Right kidney (tissue), 9 donors: ENCODE measurements around the gene AQP7.
"Not testable (repeated sequence)": the region's sequence is repeated elsewhere in the genome, so short reads cannot be mapped to it uniquely, and the experiment has no call there.

Experiments
- DNase-seq: peaks from one replicate; pipeline ENCODE4 v3.0.0-alpha.2; 2016
- long read RNA-seq, 8 donors: transcript quantifications; one replicate each; lab custom pipeline, GENCODE V29; 2026

Gene AQP7
- long read RNA-seq, donor 1, partial matches to known transcripts: 0 of 7 reads
- long read RNA-seq, donor 1, other reads (novel, unspliced or antisense): 0 of 7 reads
- long read RNA-seq, donor 2, partial matches to known transcripts: 0 of 2 reads
- long read RNA-seq, donor 2, other reads (novel, unspliced or antisense): 0 of 2 reads
- long read RNA-seq, donor 3, partial matches to known transcripts: 0 of 3 reads
- long read RNA-seq, donor 3, other reads (novel, unspliced or antisense): 0 of 3 reads
- long read RNA-seq, donor 4, transcript AQP7-204 (5 exons, 1,062 nt): major isoform, 5 of 6 reads
- long read RNA-seq, donor 4, partial matches to known transcripts: 0 of 6 reads
- long read RNA-seq, donor 4, other reads (novel, unspliced or antisense): 0 of 6 reads
- long read RNA-seq, donor 5, partial matches to known transcripts: 0 of 2 reads
- long read RNA-seq, donor 5, other reads (novel, unspliced or antisense): 0 of 2 reads
- long read RNA-seq, donor 6, partial matches to known transcripts: 0 of 2 reads
- long read RNA-seq, donor 6, other reads (novel, unspliced or antisense): 0 of 2 reads
- long read RNA-seq, donor 7, partial matches to known transcripts: 0 of 5 reads
- long read RNA-seq, donor 7, other reads (novel, unspliced or antisense): 0 of 5 reads
- long read RNA-seq, donor 8, partial matches to known transcripts: 0 of 5 reads
- long read RNA-seq, donor 8, other reads (novel, unspliced or antisense): 0 of 5 reads

- DNase-seq: not testable (repeated sequence)
These were observed at the start of gene AQP7 for GRCh38 chr9:33402371-33402770. AQP7 (minus strand) TSS chr9:33402568; CDS start chr9:33401262, 1,306 bp downstream.

- no peak for DNase-seq
These were observed 48.3 kb upstream of the AQP7 start for GRCh38 chr9:33450621-33451146.

- no peak for DNase-seq
These were observed 47.3 kb upstream of the AQP7 start for GRCh38 chr9:33449715-33450114.

- DNase-seq: peak; percentile 38
These were observed 45.6 kb upstream of the AQP7 start for GRCh38 chr9:33447799-33448553.

- DNase-seq: peak; percentile 71
These were observed 44.8 kb upstream of the AQP7 start, which contains the start of gene AQP3 for GRCh38 chr9:33446946-33447798. AQP3 (minus strand) TSS chr9:33447593; CDS start chr9:33447530, 63 bp downstream.

GRCh38 chr9:33446240-33446945, 44.0 kb upstream of the AQP7 start:
- DNase-seq: peak; percentile 67

GRCh38 chr9:33445389-33446239, 43.2 kb upstream of the AQP7 start:
- peak; percentile 43 for DNase-seq

- no peak for DNase-seq
These were observed 41.2 kb upstream of the AQP7 start for GRCh38 chr9:33443464-33444154.

- no peak for DNase-seq
These were observed 40.7 kb upstream of the AQP7 start for GRCh38 chr9:33443047-33443446.

GRCh38 chr9:33442125-33442524, 39.8 kb upstream of the AQP7 start:
- DNase-seq: no peak

- no peak for DNase-seq
These were observed 38.2 kb upstream of the AQP7 start for GRCh38 chr9:33440609-33441008.

GRCh38 chr9:33440204-33440603, 37.8 kb upstream of the AQP7 start:
- DNase-seq: no peak

GRCh38 chr9:33439731-33440130, 37.4 kb upstream of the AQP7 start:
- no peak for DNase-seq

GRCh38 chr9:33438926-33439680, 36.7 kb upstream of the AQP7 start:
- DNase-seq: no peak

- no peak for DNase-seq
These were observed 35.5 kb upstream of the AQP7 start for GRCh38 chr9:33437898-33438297.

GRCh38 chr9:33437205-33437604, 34.8 kb upstream of the AQP7 start:
- no peak for DNase-seq

- DNase-seq: no peak
These were observed 34.1 kb upstream of the AQP7 start for GRCh38 chr9:33436445-33436844.

- DNase-seq: no peak
These were observed 33.5 kb upstream of the AQP7 start for GRCh38 chr9:33435821-33436277.
